Mesendoderm (in vitro differentiated cells): ENCODE data around the gene ZDHHC7. TPM values are rescaled to one million over a fixed set of nuclear protein-coding genes. Genes with fewer than 3 reads are reported as not detected.

Source experiments
- DNase-seq: peaks from one replicate; pipeline ENCODE4 v3.0.0; 2013
- H2AK5ac ChIP-seq: 2 replicates; pipeline ENCODE4 v1.6.1; 2013; ENCODE audit warnings: low read length, inconsistent platforms
- H2BK120ac ChIP-seq: 2 replicates; pipeline ENCODE4 v1.6.1; 2013; ENCODE audit warnings: low read depth, mild to moderate bottlenecking, low read length, moderate library complexity, mixed read lengths
- H2BK15ac ChIP-seq: replicated peaks from 2 replicates; pipeline ENCODE4 v1.6.1; 2013; ENCODE audit warnings: low read depth, mild to moderate bottlenecking, moderate library complexity
- H2BK5ac ChIP-seq: 2 replicates; pipeline ENCODE4 v1.6.1; 2013; ENCODE audit warnings: low read length, inconsistent platforms
- H3K18ac ChIP-seq: 2 replicates; pipeline ENCODE4 v1.6.1; 2013; ENCODE audit warnings: mild to moderate bottlenecking, low read length, mixed read lengths
- H3K23ac ChIP-seq: one replicate; pipeline ENCODE4 v1.6.1; 2013; ENCODE audit warnings: low read length
- H3K27ac ChIP-seq: 2 replicates; pipeline ENCODE4 v1.5.1; 2013; ENCODE audit warnings: low read depth, mild to moderate bottlenecking, inconsistent platforms, low read length, moderate library complexity
- H3K27me3 ChIP-seq: 2 replicates; pipeline ENCODE4 v1.6.1; 2013; ENCODE audit warnings: low read length, control low read depth, mild to moderate bottlenecking, inconsistent platforms; ENCODE audit not compliant: insufficient read depth, poor library complexity
- H3K36me3 ChIP-seq: 2 replicates; pipeline ENCODE4 v1.6.1; 2013; ENCODE audit warnings: low read length, inconsistent platforms; ENCODE audit not compliant: control insufficient read depth, insufficient read depth
- H3K4ac ChIP-seq: one replicate; pipeline ENCODE4 v1.6.1; 2013; ENCODE audit warnings: low read depth, mild to moderate bottlenecking, low read length, moderate library complexity
- H3K4me1 ChIP-seq: 2 replicates; pipeline ENCODE4 v1.6.1; 2013; ENCODE audit warnings: low read depth, low read length, inconsistent platforms; ENCODE audit not compliant: control insufficient read depth
- H3K4me2 ChIP-seq: 2 replicates; pipeline ENCODE4 v1.6.1; 2013; ENCODE audit warnings: low read length
- H3K4me3 ChIP-seq: 2 replicates; pipeline ENCODE4 v1.5.1; 2013; ENCODE audit warnings: mild to moderate bottlenecking, low read length
- H3K56ac ChIP-seq: one replicate; pipeline ENCODE4 v1.6.1; 2013; ENCODE audit warnings: low read length
- H3K79me1 ChIP-seq: 2 replicates; pipeline ENCODE4 v1.6.1; 2013; ENCODE audit warnings: low read length, inconsistent platforms
- H3K79me2 ChIP-seq: 2 replicates; pipeline ENCODE4 v1.6.1; 2013; ENCODE audit warnings: mild to moderate bottlenecking, low read length; ENCODE audit not compliant: control insufficient read depth, insufficient read depth
- H3K9ac ChIP-seq: 2 replicates; pipeline ENCODE4 v1.6.1; 2013; ENCODE audit warnings: low read length, inconsistent platforms
- H4K5ac ChIP-seq: one replicate; pipeline ENCODE4 v1.6.1; 2013; ENCODE audit warnings: low read length
- H4K8ac ChIP-seq: one replicate; pipeline ENCODE4 v1.6.1; 2013; ENCODE audit warnings: low read depth, mild to moderate bottlenecking, control low read depth, low read length, moderate library complexity
- WGBS: extraction: QIAGEN DNeasy Blood & Tissue Kit; methylation state at CpG from one replicate; pipeline ENCODE4 v1.1.7; 2013; ENCODE audit warnings: low lambda C conversion rate, missing lambda C conversion rate; ENCODE audit not compliant: insufficient coverage; ENCODE audit errors: extremely low coverage; 5-methylcytosine and 5-hydroxymethylcytosine counted together
- polyA plus RNA-seq, 2 experiments: library from polyadenylated mRNA; stranded (reverse); fragments of 200-250 nt; gene quantifications; one replicate each; pipeline ENCODE4 v1.2.3, GENCODE V29; 2013

ZDHHC7 gene, protein sequence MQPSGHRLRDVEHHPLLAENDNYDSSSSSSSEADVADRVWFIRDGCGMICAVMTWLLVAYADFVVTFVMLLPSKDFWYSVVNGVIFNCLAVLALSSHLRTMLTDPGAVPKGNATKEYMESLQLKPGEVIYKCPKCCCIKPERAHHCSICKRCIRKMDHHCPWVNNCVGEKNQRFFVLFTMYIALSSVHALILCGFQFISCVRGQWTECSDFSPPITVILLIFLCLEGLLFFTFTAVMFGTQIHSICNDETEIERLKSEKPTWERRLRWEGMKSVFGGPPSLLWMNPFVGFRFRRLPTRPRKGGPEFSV
- polyA plus RNA-seq (2013, experiment 1 of 2): 28.5 TPM
- 27.8 TPM for polyA plus RNA-seq (2013, experiment 2 of 2)

DNA sequence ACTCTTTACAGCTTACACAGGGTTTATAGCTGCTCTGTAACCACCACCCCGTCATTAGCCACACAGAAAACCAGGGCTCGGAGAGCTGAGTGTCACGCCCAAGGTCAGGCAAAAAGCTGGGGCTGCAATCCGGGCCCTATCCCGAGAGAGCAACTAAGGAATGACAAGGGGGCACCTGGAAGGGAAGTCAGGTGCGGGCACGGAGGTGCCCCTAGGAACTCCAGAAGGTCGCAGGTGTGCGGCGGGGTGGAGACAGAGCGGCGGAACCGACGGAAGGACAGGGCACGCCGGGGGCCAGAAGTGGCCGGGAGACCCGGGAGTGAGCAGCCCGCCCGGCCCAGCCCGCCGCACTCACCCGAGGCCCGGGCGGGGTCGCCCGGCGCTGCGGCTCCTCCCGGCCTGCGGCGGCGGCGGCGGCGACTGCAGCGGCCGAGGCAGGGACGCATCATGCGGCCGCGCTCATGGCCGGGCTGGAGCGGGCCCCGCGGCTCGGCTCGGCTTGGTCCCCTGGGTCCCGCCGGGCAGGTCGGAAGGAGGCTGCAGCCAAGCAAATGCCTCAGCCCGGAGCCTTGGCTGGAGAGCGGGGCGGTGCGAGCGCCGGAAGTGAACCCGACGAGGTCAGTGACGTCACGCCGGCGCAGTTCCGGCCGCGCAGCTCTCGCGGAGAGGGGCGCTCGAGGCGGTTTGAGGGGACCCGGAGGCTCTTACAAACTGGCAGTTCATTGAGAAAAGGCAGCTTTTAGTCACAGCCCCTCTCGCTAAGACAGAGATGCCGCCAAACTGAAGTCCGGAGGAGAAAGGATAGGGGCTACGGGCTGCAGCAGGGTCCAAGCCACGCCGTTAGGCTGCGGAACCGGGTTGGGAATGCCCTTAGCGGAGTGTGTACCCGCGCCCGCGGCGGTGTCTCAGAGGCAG is at the start of gene ZDHHC7:
TSS of gene ZDHHC7 (minus strand) at position 605 of the 915 bp plus-strand sequence. CDS start 20,917 bp downstream, outside the sequence.
- H3K79me1 ChIP-seq: peaks cover 11% of the 10 kb centered on the region
- no peak within 1 kb of the TSS for H2BK15ac ChIP-seq
- DNase-seq: peak; percentile 87
- peaks cover 23% of the 10 kb centered on the region for H3K79me2 ChIP-seq
- peak within 1 kb of the TSS; percentile 79 for H3K27ac ChIP-seq
- H2AK5ac ChIP-seq: no peak within 1 kb of the TSS
- H3K36me3 ChIP-seq: no peaks in the 10 kb centered on the region
- H3K4me2 ChIP-seq: peak within 1 kb of the TSS; percentile 99
- peak within 1 kb of the TSS; percentile 97 for H4K8ac ChIP-seq
- peak within 1 kb of the TSS; percentile 62 for H3K18ac ChIP-seq
- no peak within 1 kb of the TSS for H2BK120ac ChIP-seq
- WGBS: no CpG with 5 or more reads among the region's 86 CpGs
- no peak within 1 kb of the TSS for H2BK5ac ChIP-seq
- peaks cover 2% of the 10 kb centered on the region for H3K4me1 ChIP-seq
- H3K56ac ChIP-seq: peak within 1 kb of the TSS; percentile 91
- H4K5ac ChIP-seq: no peak within 1 kb of the TSS
- peak within 1 kb of the TSS; percentile 58 for H3K4ac ChIP-seq
- peak within 1 kb of the TSS; percentile 80 for H3K23ac ChIP-seq
- H3K4me3 ChIP-seq: peak within 1 kb of the TSS; percentile 96
- peak within 1 kb of the TSS; percentile 96 for H3K9ac ChIP-seq
- no peaks in the 10 kb centered on the region for H3K27me3 ChIP-seq

DNA sequence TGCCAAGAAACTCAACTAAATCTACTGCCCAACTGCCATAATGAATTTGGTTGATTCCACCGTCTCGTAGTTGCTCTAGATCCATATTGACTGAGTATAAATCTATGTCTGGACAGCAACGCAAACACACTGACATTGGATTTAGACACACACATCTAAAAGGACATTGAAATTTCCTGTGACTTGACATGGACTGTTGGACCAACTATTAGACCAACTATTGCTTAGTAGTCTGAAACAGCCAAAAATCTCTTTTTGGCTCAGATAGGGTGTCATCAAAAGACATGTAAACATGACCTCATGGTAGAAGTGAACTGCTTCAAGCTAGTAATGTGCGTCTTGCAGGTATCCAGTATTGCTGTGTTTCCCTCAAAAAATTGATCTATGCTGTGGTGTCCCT is 47.6 kb upstream of the ZDHHC7 start:
- no peak overlapping the region for H3K23ac ChIP-seq
- no peak overlapping the region for H4K5ac ChIP-seq
- WGBS: no CpG with 5 or more reads among the region's 4 CpGs
- H3K4me2 ChIP-seq: no peak overlapping the region
- H3K56ac ChIP-seq: no peak overlapping the region
- no peak for DNase-seq
- no peak overlapping the region for H2AK5ac ChIP-seq
- H3K4me1 ChIP-seq: peaks cover 4% of the 10 kb centered on the region
- no peak overlapping the region for H3K9ac ChIP-seq
- no peak overlapping the region for H2BK120ac ChIP-seq
- no peaks in the 10 kb centered on the region for H3K79me1 ChIP-seq
- no peak overlapping the region for H4K8ac ChIP-seq
- no peak overlapping the region for H3K4me3 ChIP-seq
- no peak overlapping the region for H2BK5ac ChIP-seq
- no peak overlapping the region for H3K18ac ChIP-seq
- H3K79me2 ChIP-seq: no peaks in the 10 kb centered on the region
- H3K27ac ChIP-seq: no peak overlapping the region
- H3K4ac ChIP-seq: no peak overlapping the region
- no peaks in the 10 kb centered on the region for H3K27me3 ChIP-seq
- H3K36me3 ChIP-seq: no peaks in the 10 kb centered on the region
- H2BK15ac ChIP-seq: no peak overlapping the region

DNA sequence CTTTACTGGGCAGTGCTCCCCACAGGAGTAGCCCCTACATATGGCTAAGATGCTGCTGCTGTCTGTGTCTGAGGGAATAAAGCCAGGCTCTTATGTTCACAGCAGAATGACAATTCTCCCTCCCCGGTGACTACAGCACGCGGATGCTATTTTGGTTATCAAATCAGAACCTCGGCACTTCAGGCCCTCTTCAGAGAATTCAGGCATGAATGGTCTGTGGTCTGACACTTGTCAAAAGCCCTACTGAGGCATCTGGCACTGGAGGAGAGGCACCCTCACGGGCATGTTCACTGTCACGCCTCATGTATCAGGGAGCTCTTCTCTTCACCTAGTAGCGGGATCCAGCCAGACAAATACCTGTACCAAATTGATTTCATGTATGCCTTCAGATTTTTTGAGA is 46.6 kb upstream of the ZDHHC7 start:
- Histone ChIP-seq H3K9ac (no peak overlapping the region), H3K4me2 (no peak overlapping the region), H2AK5ac (no peak overlapping the region), H3K27ac (no peak overlapping the region), H3K23ac (no peak overlapping the region), H2BK5ac (no peak overlapping the region), H3K27me3 (no peaks in the 10 kb centered on the region), H3K18ac (no peak overlapping the region), H3K56ac (no peak overlapping the region), H3K79me2 (no peaks in the 10 kb centered on the region), H4K5ac (no peak overlapping the region), H3K79me1 (no peaks in the 10 kb centered on the region), H4K8ac (no peak overlapping the region), H2BK15ac (no peak overlapping the region), H3K4ac (no peak overlapping the region), H3K36me3 (no peaks in the 10 kb centered on the region), H3K4me1 (peaks cover 4% of the 10 kb centered on the region), H2BK120ac (no peak overlapping the region), H3K4me3 (no peak overlapping the region)
- no CpG with 5 or more reads among the region's 7 CpGs for WGBS
- DNase-seq: no peak

DNA sequence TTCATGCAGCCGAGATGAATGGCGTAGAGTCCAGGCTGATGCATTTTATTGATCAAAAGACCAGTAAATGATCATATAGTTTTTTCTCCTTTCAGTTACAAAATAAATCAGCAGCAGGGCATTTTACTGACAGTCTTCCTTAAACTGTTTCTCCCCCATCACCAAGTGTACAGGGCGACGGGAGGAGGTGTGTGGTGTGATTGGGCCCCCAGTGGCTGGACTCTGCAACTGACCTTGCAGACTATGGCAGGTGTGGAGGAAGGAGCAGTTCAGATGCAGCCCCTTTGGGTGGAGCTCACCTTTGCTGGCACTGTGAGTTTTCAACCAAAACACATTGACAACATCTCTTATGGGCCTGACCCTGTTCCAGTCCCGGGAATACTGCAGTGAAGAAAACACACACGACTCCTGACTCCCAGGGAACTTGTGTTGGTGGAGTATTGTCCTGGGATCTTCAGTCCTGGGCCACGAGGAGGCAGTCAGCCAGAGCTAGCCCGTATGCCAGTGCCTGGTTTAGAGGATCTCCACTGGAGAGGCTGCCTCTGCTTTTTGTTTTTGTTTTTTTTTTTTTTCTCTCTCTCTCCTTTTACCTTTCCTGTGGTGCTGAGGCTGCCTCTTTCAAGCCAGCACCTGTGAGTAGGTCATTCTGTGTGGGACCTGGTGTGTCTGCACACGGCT is 46.0 kb upstream of the ZDHHC7 start:
- H3K4me2 ChIP-seq: no peak overlapping the region
- H3K4ac ChIP-seq: no peak overlapping the region
- no peaks in the 10 kb centered on the region for H3K4me1 ChIP-seq
- H3K79me2 ChIP-seq: no peaks in the 10 kb centered on the region
- no peak overlapping the region for H2BK5ac ChIP-seq
- H3K79me1 ChIP-seq: no peaks in the 10 kb centered on the region
- no peak overlapping the region for H3K56ac ChIP-seq
- H4K8ac ChIP-seq: no peak overlapping the region
- no peak overlapping the region for H3K23ac ChIP-seq
- H2BK15ac ChIP-seq: no peak overlapping the region
- peak; percentile 41 for DNase-seq
- H2BK120ac ChIP-seq: no peak overlapping the region
- no peak overlapping the region for H3K9ac ChIP-seq
- H3K36me3 ChIP-seq: no peaks in the 10 kb centered on the region
- H3K27me3 ChIP-seq: no peaks in the 10 kb centered on the region
- no peak overlapping the region for H3K27ac ChIP-seq
- H3K4me3 ChIP-seq: no peak overlapping the region
- H4K5ac ChIP-seq: no peak overlapping the region
- H3K18ac ChIP-seq: no peak overlapping the region
- H2AK5ac ChIP-seq: no peak overlapping the region
- no CpG with 5 or more reads among the region's 9 CpGs for WGBS

DNA sequence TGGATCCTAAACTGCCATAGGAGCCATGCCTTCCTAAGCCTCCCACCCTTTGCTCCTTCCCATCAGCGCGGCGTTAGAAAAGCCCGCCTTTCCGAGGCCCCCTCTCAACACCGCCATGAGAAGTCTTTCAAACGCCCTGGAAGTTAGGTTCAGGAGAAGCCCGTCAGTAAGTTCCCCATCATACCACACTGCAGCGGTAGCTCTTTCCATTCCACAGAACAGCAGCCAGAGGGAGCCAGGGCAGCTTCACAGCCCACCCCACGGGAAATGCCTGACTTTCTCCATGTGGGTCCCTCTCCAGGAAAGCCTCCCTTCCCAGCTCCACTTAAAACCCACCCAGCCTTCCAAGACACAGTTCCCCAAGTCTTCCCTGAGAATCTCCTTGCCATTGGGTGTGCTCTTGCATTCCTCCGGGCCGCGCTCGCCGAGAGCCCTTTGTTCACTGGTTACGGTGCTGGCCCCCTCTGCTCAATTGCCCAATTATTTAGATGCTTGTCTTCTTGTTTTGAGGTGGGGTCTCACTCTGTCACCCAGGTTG is 44.9 kb upstream of the ZDHHC7 start:
- Histone ChIP-seq H3K27ac (no peak overlapping the region), H3K4ac (no peak overlapping the region), H2BK15ac (no peak overlapping the region), H2BK5ac (no peak overlapping the region), H4K5ac (no peak overlapping the region), H4K8ac (no peak overlapping the region), H3K36me3 (no peaks in the 10 kb centered on the region), H3K79me2 (no peaks in the 10 kb centered on the region), H3K23ac (no peak overlapping the region), H3K9ac (no peak overlapping the region), H3K27me3 (no peaks in the 10 kb centered on the region), H3K4me3 (no peak overlapping the region), H3K79me1 (no peaks in the 10 kb centered on the region), H3K18ac (no peak overlapping the region), H2AK5ac (no peak overlapping the region), H2BK120ac (no peak overlapping the region), H3K4me2 (no peak overlapping the region), H3K4me1 (no peaks in the 10 kb centered on the region), H3K56ac (no peak overlapping the region)
- peak; percentile 63 for DNase-seq
- no CpG with 5 or more reads among the region's 16 CpGs for WGBS
